T1000 (cell line): ENCODE results near the gene AQP3.
"Not testable (repeated sequence)": the region's sequence is repeated elsewhere in the genome, so short reads cannot be mapped to it uniquely, and the experiment has no call there.

ENCODE experiments used
- DNase-seq: peaks from one replicate; lab custom pipeline; 2025; ENCODE audit warnings: mixed read lengths; lab: John Stamatoyannopoulos, UW

The AQP3 gene

DNA sequence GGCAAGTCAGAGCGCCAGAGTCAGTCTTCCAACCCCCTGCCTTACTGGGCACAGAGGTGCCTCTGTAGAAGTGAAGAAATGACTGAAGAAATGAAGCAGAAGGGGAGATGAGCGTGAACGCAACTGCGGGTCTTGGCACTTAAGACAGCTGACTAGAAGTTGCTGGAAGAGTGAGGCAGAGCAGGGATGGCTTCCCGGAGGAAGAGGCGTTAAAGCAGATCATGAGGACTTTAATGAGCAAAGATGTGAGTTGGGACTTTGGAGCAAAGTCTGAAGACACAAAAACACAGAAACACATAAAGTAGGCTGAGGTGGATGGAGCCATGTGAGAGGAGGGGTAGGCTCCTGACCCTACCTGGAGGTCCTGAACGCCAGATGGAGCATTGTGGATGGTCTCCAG lies 7.2 kb downstream of the AQP3 start:
- DNase-seq = no peak

DNA sequence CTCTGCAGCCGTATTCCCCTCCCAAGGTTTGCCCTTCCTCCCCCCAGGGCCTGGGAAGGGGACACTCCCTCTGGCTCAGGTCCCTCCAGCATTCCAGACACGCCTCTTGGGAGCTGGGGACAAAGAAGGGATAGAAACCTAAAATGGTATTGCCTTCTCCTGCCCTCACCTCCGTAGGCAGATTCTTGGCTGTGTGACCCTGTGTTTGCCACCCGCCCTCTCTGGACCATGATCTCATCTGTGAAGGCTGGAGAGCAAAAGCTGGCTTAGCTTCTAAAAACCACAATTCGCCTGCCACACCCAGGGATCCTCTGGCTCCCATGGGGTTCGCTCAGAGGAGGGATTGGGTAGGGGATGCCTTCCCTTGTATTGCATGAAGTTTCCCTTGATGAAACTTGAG lies 7.7 kb downstream of the AQP3 start:
- no peak for DNase-seq

DNA sequence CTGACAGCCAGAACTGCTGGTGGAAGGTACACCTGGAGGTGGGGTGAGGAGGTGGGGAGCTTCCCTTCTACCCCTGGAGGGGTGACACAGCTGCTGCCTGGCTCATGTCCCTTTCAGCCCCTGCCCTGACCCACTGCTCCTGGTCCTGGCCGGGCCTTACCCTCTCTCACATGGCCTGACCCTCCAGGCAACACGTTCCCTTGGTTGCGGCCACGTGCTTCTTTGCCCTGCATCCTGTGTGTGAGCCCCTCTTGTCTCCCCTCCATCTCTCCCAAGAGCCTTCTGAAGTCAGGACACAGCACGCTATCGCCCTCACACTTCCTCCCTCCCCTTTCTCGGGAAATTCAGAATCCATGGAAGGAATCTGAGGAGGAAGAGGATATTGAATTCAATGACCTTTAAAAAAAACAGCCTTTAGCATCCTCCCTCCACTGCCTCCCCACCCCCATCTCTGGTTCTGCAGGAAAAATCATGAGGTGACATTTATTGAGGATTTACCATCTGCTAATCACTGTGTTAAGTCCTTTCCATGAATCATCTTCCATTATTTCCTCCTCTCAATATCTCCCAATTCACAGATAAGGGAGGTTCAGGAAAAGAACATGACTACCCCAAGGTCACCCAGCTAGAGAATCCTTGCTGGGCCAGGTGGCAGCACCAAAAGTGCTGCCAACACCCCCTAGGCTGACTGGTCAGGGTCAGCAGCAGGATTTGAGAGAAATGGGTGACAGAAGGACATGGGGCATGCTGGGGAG lies 8.3 kb downstream of the AQP3 start:
- DNase-seq = no peak

DNA sequence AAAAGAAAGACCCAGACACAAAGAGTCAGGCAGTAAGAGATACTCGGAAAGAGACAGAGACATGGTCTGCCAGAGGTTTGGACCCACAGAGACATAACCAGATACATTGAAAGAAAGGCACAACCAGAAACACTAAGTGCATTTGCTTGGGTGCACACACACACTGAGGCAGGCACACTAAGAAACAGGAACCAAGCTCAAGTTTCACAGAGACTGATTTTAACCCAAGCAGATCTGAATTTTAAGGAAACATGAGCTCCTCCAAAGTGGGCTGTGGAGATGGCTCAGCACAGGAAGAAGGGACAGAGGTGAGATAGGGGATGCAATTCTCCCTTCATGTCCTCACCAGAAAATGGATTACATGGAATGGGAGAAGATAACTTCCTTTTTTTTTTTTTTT lies 9.5 kb downstream of the AQP3 start:
- no peak for DNase-seq

DNA sequence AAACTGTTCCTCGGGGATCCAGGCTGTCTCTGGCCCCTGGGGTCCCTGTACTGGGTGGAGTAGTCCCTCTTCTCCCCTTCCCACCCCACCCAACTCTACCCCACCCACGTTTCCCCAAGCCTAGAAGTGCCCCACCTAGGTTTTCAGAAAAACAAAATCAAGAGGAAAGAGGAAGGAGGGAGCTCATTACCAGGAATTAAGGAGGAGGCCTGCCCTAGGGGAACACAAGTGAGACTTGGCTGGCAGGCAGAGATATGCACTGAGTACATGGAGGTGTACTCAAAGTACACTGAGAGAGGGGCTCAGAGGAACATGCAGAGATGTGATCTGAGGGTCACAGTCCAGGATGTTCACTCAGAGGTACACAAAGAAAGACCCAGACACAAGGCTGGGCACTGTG lies 10.2 kb downstream of the AQP3 start:
- no peak for DNase-seq

DNA sequence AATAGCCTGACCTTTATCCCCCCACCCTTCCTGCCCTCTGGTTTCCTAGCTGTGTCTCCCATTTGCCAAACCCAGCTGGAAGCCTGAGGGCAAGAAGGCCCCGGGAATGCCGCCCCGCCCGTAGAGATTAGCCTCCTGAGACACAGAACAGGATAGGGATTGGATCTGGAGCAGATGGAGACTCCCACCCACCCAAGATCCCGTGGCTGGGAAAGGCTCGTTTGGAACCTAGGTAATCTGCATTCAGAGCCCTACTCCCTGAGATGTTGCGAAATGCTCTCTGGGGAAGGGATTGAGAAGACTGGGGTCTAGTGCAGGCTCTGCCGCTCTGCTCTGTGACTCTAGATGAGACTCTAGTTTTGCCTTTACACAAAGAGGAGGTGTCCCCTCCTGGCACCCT lies 10.9 kb downstream of the AQP3 start:
- DNase-seq = no peak

DNA sequence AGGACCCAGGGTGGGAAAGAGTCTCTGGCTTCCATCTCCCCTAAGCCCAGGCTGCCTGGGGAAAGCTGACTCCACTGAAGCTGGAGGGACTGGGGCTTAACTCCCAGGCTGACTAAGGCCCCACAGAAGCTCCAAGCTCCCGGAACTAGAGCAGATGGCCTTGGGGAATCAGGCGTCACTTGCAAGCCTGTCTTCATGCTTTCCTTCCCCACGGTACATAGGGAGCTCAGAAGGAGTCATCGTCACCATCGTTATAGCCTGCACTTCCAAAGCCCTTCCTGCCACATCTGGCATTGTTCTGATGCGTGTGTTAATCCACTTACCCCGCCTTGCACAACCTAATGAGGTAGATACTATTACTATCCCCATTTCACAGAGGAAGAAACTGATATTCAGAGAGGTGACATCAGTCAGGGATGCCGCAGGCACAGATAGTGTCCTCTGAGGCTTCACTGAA lies 11.5 kb downstream of the AQP3 start:
- no peak for DNase-seq

DNA sequence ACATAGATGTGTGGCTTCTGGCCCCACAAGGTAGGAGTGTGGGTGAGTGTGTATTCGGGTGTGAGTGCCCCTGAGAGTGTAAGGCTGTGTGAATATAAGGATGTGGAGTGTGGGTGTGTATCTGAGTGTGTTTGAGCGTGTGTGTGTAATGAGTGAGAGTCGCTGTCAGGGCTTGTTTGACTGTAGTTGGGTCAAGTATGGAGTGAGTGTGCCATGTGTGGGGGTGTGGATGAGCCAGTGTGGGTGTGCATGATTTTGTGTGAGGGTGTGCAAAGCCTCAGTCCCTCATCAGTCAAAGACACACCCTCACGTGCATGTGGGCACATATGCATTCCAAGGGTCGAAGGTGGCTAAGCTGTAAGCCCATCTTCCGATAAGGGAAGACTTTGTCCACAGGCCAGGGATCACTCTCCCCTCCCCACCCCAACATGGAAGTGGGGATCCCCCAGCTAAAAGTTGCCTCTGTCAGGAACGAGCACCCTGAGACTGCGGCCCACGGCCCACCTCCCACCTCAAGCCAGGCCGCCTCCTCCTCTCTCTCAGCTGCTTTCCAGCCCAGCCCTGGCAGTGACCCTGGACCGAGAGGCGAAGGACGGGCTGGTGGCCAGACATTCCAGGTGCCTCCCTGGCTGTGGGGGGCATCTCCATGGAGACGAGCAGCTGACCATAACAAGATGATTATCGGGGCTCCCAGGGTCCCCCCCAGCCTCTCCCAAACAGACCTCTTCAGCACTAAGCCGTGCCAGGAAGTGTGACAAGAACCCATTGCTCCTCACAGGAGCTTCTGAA lies 12.9 kb downstream of the AQP3 start:
- no peak for DNase-seq

DNA sequence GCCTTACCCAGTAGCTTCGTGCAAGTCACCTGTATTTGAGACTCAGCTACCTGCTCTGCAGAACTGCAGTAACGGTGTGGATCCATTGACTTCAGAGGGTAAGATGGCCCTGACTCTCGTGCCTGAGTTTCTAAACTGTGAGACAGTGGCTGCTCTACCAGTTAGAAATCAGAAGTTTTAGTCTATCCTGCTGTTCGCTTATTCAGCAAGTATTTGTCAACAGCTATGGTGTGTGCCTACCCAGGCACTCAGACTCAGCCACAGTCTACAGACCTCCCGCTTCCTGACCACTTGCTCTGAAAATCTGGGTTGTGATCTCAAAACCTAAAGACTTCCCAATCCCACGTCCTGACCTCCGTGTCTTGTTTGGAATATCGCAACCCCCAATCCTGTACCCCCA lies 13.5 kb downstream of the AQP3 start:
- DNase-seq = no peak

DNA sequence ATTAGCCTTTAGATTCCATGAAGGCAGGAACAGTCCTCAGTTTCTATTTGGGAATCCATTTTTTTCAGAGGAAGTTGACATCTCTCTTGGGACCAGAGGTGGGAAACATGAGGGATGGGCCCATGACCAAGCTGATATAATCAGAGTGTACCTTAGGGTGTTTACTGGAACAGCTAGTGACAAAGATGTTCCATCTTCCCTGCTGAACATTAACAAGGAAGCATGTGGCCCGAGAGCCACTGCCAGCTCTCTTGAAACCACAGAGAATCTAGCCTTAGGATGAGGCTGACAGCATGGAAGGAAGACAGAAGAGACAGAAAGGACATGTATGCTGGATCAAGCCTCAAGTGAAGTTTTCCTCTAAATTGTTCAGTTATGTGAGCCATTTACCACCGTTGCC lies 16.0 kb downstream of the AQP3 start:
- DNase-seq = no peak

DNA sequence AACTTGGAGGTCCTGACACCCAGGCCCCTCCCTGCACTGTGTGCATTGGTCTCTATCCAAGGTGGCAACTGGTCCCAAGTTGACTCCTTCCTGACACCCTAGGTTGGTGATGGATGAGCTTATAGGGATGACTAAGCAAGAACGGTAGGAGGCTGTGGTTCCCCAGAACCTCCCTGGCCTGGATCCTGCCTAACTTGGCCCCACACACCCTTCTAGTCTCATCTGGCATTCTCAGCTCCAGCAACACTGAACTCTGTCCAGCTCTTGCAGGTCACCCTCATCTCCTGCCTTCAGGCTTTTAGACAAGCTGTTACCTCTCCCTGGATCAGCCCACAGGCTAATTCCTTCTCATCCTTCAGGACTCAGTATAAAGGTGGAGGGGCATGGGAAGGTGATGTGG lies 16.5 kb downstream of the AQP3 start:
- no peak for DNase-seq

DNA sequence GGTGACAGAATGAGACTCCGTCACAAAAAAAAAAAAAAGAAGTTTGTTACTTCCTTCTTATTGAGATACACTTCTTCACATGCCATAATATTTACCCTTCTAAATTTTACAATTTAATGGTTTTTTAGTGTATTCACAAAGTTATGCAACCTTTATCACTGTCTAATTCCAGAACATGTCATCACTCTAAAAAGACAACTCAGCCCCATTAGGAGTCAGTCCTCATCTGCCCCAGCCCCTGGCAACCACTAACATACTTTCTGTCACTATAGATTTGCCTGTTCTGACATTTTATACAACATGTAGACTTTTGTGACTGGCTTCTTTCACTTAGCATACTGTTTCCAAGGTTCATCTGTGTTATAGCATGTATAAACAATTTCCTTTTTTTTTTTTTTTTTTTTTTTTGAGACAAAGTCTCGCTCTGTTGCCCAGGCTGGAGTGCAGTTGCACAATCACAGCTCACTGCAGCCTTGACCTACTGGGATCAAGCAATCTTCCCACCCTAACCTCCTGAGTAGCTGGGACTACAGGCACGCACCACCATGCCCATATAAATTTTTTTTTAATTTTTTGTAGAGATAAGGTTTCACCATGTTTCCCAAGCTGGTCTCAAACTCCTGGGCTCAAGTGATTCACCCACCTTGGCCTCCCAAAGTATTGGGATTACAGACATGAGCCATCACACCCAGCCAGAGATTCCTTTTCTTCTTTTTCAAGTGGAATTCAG lies 18.0 kb downstream of the AQP3 start:
- no peak for DNase-seq

DNA sequence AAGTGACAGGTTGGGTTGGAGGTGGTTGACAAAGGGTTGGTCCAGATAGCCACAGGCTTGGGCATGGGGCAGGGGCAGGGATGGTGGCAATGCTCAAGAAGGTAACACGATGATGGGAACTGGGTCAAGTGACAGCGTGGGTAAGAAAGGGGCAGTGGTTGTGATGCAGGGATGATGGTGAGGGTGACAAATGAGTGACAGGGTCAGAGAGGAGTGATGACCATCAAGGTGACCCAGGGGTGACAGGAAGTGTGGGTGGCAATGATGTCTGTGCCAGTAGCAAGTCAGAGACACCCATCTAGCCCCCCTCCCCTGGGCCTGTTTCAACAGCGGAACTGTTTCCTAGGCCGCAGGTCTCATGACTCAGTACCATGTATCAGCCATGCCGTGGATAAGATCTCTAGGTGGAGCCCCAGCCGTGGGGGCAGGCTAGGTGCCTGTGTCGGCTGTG lies 20.5 kb downstream of the AQP3 start:
- DNase-seq = no peak

DNA sequence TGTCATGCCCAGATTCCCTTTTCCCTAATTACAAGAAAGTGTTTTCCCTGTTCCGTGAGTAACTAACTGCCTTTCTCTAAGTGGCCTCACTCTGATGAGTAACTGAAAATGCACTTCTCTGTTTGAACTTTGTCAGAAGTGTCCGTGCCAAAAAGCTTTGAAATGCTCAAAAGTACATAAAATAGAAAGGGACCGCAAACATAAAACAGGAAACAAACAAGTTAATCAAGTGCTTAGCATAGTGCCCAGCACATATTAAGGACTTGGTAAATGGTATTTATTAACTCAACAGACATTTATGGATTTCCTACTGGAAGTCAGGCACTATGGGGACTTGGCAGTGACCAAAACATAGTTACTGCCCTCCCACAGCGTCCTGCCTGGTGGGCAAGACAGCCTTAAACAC lies 22.3 kb downstream of the AQP3 start:
- DNase-seq = no peak

DNA sequence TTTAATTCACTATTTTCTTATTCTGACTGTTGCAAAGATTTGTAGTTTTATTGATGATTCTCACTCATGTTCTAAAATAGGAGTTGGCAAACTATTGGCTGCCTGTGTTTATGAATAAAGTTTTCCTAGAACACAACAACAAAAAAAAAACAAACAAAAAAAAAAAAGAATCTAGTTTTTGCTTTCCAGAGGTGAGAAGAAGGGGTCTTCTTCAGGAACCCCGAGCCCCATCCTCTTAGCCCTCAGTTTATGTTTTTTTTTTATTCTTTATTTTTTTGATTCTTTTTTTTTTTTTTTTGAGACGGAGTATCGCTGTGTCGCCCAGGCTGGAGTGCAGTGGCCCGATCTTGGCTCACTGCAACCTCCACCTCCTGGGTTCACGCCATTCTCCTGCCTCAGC lies 22.9 kb downstream of the AQP3 start:
- DNase-seq = not testable (repeated sequence)

DNA sequence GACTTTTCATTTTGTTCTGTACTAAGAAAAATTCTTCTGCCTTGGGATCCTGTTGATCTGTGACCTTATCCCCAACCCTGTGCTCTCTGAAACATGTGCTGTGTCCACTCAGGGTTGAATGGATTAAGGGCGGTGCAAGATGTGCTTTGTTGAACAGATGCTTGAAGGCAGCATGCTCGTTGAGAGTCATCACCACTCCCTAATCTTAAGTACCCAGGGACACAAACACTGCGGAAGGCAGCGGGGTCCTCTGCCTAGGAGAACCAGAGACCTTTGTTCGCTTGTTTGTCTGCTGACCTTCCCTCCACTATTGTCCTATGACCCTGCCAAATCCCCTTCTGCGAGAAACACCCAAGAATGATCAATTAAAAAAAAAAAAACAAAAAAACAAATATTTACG lies 23.4 kb downstream of the AQP3 start:
- DNase-seq = not testable (repeated sequence)

DNA sequence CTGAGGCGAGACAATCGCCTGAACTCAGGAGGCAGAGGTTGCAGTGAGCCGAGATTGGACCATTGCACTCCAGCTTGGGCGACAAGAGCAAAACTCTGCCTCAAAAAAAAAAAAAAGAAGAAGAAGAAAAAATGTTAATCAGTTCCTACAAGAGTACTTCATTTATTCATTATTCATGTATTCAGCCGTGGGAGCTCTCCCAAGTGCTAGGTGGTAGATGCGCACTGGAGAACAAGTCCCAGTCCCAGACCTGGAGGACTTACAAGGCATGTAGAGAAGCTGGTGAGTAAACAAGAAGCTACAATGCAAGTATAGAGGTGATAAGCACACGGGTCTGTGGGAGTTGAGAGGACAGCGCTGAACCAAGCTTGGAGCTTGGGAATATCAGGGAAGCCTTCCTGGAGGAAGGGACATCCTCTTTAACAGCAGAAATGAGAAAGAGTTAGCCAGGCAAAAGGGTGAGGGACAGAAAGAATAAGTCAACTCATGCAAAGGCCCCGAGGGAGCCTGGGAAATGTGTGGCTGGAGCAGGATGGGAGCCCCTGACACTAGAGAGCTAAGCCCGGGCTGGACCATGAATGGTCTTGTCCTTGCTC lies 27.6 kb downstream of the AQP3 start:
- no peak for DNase-seq

DNA sequence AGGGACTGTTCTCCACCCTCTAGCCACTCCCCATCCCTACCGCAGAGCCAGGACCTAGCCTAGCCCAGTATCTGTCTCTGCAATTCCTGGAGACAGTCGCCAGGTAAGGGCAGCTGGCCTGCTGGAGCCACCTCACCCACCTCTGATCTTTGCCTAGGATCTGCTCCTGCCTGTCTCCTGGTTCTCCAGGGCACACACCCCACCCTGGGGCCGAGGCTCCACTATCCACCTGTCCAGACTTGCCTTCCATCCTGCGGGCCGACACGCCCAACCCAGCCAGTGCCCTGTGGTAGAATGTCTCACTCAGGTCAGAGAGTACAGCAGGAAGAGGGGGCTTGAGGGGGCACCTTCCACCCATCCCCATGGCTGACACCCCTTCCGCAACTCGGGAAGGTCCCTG lies 29.3 kb downstream of the AQP3 start:
- no peak for DNase-seq

DNA sequence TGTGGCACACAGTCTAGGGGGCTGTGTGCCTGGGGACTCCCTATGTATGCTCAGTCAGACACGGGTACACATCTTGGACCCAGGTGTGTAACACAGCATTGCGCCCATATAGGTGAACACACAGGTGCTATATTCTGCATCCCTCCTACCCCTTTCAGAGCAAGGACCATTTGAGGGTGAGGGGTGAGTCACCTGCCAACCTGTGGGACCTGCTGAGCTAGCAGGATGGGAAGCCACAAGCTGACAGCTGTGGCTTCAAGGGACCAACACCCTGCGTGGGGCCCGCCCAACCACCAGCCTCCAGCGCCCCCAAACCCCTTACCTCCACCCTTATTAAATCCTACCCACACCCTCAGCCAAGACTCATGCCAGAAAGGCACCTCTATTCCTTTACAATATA lies 30.4 kb downstream of the AQP3 start:
- DNase-seq = no peak

DNA sequence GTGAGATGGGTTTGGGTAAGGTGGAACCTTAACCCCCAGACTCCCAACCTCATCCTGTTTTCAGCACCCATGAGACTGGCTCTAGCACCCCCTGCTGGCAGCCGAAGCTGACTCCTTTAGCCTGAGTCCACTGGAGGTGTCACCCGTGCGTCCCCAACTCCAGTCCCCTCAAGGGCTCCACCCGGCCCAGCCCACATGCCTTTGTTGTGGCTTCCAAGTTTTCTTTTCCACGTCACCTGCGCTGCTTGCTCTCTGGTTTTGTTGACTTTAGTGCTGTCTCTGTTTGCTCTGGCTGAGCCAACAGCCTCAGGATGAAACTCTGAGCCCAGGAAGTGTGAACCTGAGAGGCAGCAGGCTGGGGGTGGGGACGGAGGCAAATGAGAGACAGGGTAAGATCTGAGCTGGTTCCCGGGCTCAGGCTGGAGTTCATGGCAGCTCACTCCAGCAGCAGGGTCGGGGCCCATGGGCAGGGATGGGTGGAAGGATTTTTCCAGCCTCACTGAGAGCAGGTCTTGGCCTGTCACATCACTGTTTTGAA lies 31.8 kb downstream of the AQP3 start:
- no peak for DNase-seq

DNA sequence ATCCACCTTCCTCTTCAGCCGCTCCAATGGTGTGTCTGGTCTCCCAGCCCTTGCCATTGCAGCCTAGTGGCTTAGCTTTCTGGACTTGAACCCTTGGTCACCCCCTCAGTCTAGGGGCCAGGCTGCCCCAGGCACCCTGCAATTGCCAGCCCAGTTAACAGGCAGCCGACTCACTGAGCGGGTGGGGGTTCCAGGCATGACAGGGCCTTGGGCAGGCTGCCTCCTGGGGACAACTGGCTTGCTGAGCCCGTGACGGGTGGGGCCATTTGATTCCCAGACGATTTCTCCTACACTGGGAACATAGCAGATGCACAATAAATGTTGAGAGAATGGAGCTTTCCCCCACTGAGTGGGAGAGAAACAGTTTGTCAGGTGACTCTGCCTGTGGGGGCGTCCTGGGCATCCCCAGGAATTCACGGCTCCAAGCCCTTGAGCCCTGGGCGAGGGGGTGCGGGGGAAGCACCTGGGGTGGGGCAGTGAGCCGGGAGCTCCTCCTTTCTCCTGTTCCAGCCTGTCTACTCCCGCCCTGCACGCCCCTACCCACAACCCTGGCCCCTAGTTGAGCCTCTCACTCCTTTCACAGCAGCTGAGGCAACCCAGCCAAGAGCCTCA lies 32.4 kb downstream of the AQP3 start:
- DNase-seq = no peak

DNA sequence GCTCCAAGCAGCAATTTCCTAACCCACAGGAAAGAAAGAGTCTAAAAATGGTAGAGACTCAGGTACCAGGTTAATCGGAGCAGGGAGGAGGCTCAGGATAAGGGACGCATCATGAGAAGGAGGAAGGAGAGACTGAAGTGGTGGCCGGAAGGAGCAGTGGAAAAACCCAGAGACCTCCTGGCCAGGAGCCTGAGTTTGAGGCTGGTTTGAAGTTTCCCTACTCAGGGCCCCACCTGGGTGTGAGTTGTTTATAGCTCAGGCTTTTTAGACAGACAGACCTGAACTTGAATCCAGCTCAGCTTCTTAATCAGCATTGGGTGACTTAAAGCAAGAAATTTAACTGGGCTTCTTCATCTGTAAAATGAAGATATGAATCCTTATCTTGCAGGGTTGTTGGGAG lies 33.1 kb downstream of the AQP3 start:
- no peak for DNase-seq
